K562 (cell line): Measurements from ENCODE around the gene GRIN2A. TPM values are rescaled to one million over a fixed set of nuclear protein-coding genes. Genes with fewer than 3 reads are reported as not detected.

Source experiments
- ATAC-seq: fragments of 200-7000 bp; cut with Tn5 transposase; 3 replicates; pipeline ENCODE4 v1.9.1; 2020; ENCODE audit warnings: moderate library complexity
- BruUV-seq: library from RNA; stranded (reverse); fragments of 400-500 nt; replicated peaks from 2 replicates; lab custom pipeline; 2021; lab: Mats Ljungman, UMichigan
- CTCF ChIA-PET: fragments of 300-600 bp; formaldehyde crosslinking; extraction: SDS; loops from one replicate; lab custom pipeline; 2021; ENCODE audit warnings: low intra/inter-chr PET ratio; lab: Yijun Ruan, JAX
- POLR2A ChIA-PET: fragments of 300-600, 350-650 bp; sonication (Branson Sonifier 250); formaldehyde crosslinking; extraction: SDS; loops from one replicate; lab custom pipeline; 2021; ENCODE audit warnings: antibody characterized with exemption, inconsistent platforms; lab: Yijun Ruan, JAX
- DNase-seq, 4 experiments: peaks; one replicate each; pipeline versions ENCODE4 v3.0.0 to v3.0.0-alpha.2; 2011 to 2018; ENCODE audit warnings: low spot score in 3 of 4, mixed read lengths in 3 of 4; ENCODE audit errors: extremely low read depth in 1 of 4
- FAIRE-seq: peaks from 2 replicates; lab custom pipeline; 2011; peaks lifted over from hg19 to GRCh38; lab: Jason Lieb, UNC
- H2AFZ ChIP-seq: 2 replicates; pipeline ENCODE4 v1.6.0; 2011; ENCODE audit warnings: low read depth, low read length, control low read depth, inconsistent platforms
- H3K27ac ChIP-seq: fragments of 200-600 bp; 3 replicates; pipeline ENCODE4 v1.8.0; 2011; ENCODE audit warnings: low read depth, mild to moderate bottlenecking, control low read depth, inconsistent platforms, low read length, moderate library complexity, mixed read lengths; ENCODE audit errors: extremely low read depth
- H3K27me3 ChIP-seq, 2 experiments: fragments of 300-600 bp in 1 of 2; 2 replicates in 1 of 2; 3 replicates in 1 of 2; pipeline versions ENCODE4 v1.6.0 to v1.8.0; 2011; ENCODE audit warnings: inconsistent platforms in 2 of 2, low read length in 2 of 2, mild to moderate bottlenecking in 1 of 2, mixed read lengths in 1 of 2, moderate library complexity in 1 of 2; ENCODE audit not compliant: control insufficient read depth in 2 of 2, insufficient read depth in 2 of 2
- H3K36me3 ChIP-seq: fragments of 300-600 bp; 3 replicates; pipeline ENCODE4 v1.8.0; 2011; ENCODE audit warnings: mild to moderate bottlenecking, low read length, inconsistent platforms; ENCODE audit not compliant: control insufficient read depth, insufficient read depth
- H3K4me1 ChIP-seq, 2 experiments: fragments of 200-600 bp in 1 of 2; replicated peaks in 1 of 2; 2 replicates in 1 of 2; 3 replicates in 1 of 2; pipeline versions ENCODE4 v1.5.1 to v1.8.0; 2011; ENCODE audit warnings: inconsistent platforms in 2 of 2, low read length in 2 of 2, mild to moderate bottlenecking in 1 of 2, mixed read lengths in 1 of 2, moderate library complexity in 1 of 2; ENCODE audit not compliant: control insufficient read depth in 2 of 2, insufficient read depth in 2 of 2
- H3K4me2 ChIP-seq: 2 replicates; pipeline ENCODE4 v1.6.1; 2011; ENCODE audit warnings: low read length, control low read depth, inconsistent platforms, mixed read lengths; ENCODE audit not compliant: insufficient read depth
- H3K4me3 ChIP-seq: fragments of 200-600 bp; sonication (generic), shearing (Covaris generic); 2 replicates; pipeline ENCODE4 v1.5.1; 2016; ENCODE audit warnings: control low read depth, inconsistent platforms
- H3K79me2 ChIP-seq: fragments of 200-600 bp; 3 replicates; pipeline ENCODE4 v1.8.0; 2011; ENCODE audit warnings: low read length, inconsistent platforms; ENCODE audit not compliant: control insufficient read depth, insufficient read depth
- H3K9ac ChIP-seq, 2 experiments: 2 replicates each; pipeline versions ENCODE4 v1.6.0 to v1.6.1; 2011; ENCODE audit warnings: low read depth in 2 of 2, low read length in 2 of 2, control low read depth in 1 of 2, inconsistent platforms in 1 of 2, mild to moderate bottlenecking in 1 of 2, mixed read lengths in 1 of 2; ENCODE audit not compliant: insufficient read depth in 1 of 2
- H3K9me1 ChIP-seq: one replicate; pipeline ENCODE4 v1.6.0; 2011; ENCODE audit warnings: inconsistent platforms, mild to moderate bottlenecking, low read length, moderate library complexity; ENCODE audit not compliant: control insufficient read depth, insufficient read depth
- H3K9me3 ChIP-seq: replicated peaks from 2 replicates; pipeline ENCODE4 v1.5.1; 2011; ENCODE audit warnings: low read depth, low read length, inconsistent platforms; ENCODE audit not compliant: control insufficient read depth, insufficient read depth
- H4K20me1 ChIP-seq: replicated peaks from 2 replicates; pipeline ENCODE4 v1.6.1; 2011; ENCODE audit warnings: low read length, inconsistent platforms, mixed read lengths; ENCODE audit not compliant: control insufficient read depth, insufficient read depth
- BCOR ChIP-seq: fragments of 450-650 bp; IDR thresholded peaks from 2 replicates; pipeline ENCODE4 v1.6.1; 2016
- CGGBP1 ChIP-seq: fragments of 250-450 bp; sonication (Bioruptor Pico); IDR thresholded peaks from 2 replicates; pipeline ENCODE4 v1.9.0; 2021; ENCODE audit warnings: mild to moderate bottlenecking
- CHD4 ChIP-seq: fragments of 200-600 bp; sonication (generic); IDR thresholded peaks from 3 replicates; pipeline ENCODE4 v1.6.1; 2012; ENCODE audit warnings: low read depth, mild to moderate bottlenecking, mixed read lengths, low read length, inconsistent platforms; ENCODE audit not compliant: insufficient read depth, insufficient replicate concordance, poor library complexity, severe bottlenecking
- CTCFL ChIP-seq: IDR thresholded peaks from 2 replicates; pipeline ENCODE4 v1.6.1; 2011; ENCODE audit warnings: borderline replicate concordance, low read depth, mild to moderate bottlenecking, moderate library complexity, low read length; ENCODE audit not compliant: insufficient read depth, poor library complexity, severe bottlenecking
- EP300 ChIP-seq: IDR thresholded peaks from 2 replicates; pipeline ENCODE4 v1.6.1; 2012; ENCODE audit warnings: low read length, improper control_type of control experiment
- MITF ChIP-seq: IDR thresholded peaks from 2 replicates; pipeline ENCODE4 v1.6.1; 2014; ENCODE audit warnings: antibody characterized with exemption
- NKRF ChIP-seq: fragments of 450-650 bp; IDR thresholded peaks from 2 replicates; pipeline ENCODE4 v1.6.1; 2016; ENCODE audit warnings: borderline replicate concordance
- NR2C1 ChIP-seq, 2 experiments: fragments of 450-650 bp; IDR thresholded peaks; 2 replicates each; pipeline ENCODE4 v1.6.1; 2017; ENCODE audit warnings: mild to moderate bottlenecking in 2 of 2, antibody characterized with exemption in 1 of 2, inconsistent platforms in 1 of 2, missing compliant biosample characterization in 1 of 2, missing genetic modification characterization in 1 of 2
- PYGO2 ChIP-seq: fragments of 450-650 bp; IDR thresholded peaks from 2 replicates; pipeline ENCODE4 v1.6.1; 2016; ENCODE audit warnings: mild to moderate bottlenecking, missing genetic modification characterization, moderate library complexity, missing compliant biosample characterization
- ZKSCAN8 ChIP-seq: fragments of 200-800 bp; sonication (Bioruptor generic); IDR thresholded peaks from 2 replicates; pipeline ENCODE4 v1.6.1; 2016; ENCODE audit warnings: missing genetic modification characterization, missing compliant biosample characterization
- WGBS: fragments of 100-300 bp; shearing (Covaris generic); methylation state at CpG from one replicate; pipeline ENCODE4 v1.1.6; 2016; ENCODE audit warnings: low coverage, mixed read lengths; ENCODE audit not compliant: insufficient coverage; ENCODE audit errors: missing lambda C conversion rate; 5-methylcytosine and 5-hydroxymethylcytosine counted together
- in situ Hi-C: fragments of 300-500 bp; cut with MboI; formaldehyde crosslinking; loops from 4 replicates; pipeline ENCODE4 v1.15.0; 2018; ENCODE audit warnings: inconsistent platforms, mixed read lengths
- intact Hi-C: fragments of 100-400 bp; cut with micrococcal nuclease; formaldehyde crosslinking; loops from 2 replicates; pipeline ENCODE4 v1.14.2; 2022
- polyA plus RNA-seq, 8 experiments: library from polyadenylated mRNA; depleted of rRNA in 4 of 8; stranded (reverse) in 5 of 8; unstranded in 3 of 8; fragments of >200 nt; fragmentation: Nextera tagmentation in 2 of 8; fragmentation: Illumina TruSeq in 1 of 8; extraction: Ambion mirVana in 2 of 8; extraction: Trizol in 1 of 8; gene quantifications; 2 replicates each; pipeline versions ENCODE4 v1.2.1 to v1.2.3, GENCODE V29; 2011 to 2014; ENCODE audit warnings: inconsistent platforms in 1 of 8, missing spikeins in 1 of 8
- total RNA-seq, 7 experiments: library from RNA; depleted of rRNA in 6 of 7; stranded (reverse); fragments of >200 nt in 6 of 7; fragmentation: Illumina TruSeq in 2 of 7; extraction: Trizol in 2 of 7; gene quantifications; 2 replicates each; pipeline versions ENCODE4 v1.2.1 to v1.2.3, GENCODE V29; 2011 to 2021; ENCODE audit warnings: low replicate concordance in 1 of 7
- TF ChIP-seq, protein P1 (sequence below): fragments of 200-800 bp; sonication (Bioruptor generic); IDR thresholded peaks from 2 replicates; pipeline ENCODE4 v1.6.1; 2017; ENCODE audit warnings: missing genetic modification characterization, missing compliant biosample characterization

Gene GRIN2A
- total and polyA plus RNA-seq, 9 of the 15 experiments (the other 6 are each of a cell fraction or from before 2014, with no cell fraction given) = not detected

GRCh38 chr16:9773289-9773688 is 408.9 kb downstream of the GRIN2A start:
- BruUV-seq = no TSS peak
- TF ChIP-seq PYGO2 (no peak), NKRF (no peak), CTCFL (no peak), CGGBP1 (CRISPR knock-in tag) (no peak), BCOR (no peak), MITF (no peak), EP300 (no peak), ZKSCAN8 (CRISPR knock-in tag) (no peak), NR2C1 (IDR thresholded peaks at IDR 0.05) (no peak), NR2C1 (tag; IDR thresholded peaks at IDR 0.05) (no peak), CHD4 (no peak)
- TF ChIP-seq, protein P1, sequence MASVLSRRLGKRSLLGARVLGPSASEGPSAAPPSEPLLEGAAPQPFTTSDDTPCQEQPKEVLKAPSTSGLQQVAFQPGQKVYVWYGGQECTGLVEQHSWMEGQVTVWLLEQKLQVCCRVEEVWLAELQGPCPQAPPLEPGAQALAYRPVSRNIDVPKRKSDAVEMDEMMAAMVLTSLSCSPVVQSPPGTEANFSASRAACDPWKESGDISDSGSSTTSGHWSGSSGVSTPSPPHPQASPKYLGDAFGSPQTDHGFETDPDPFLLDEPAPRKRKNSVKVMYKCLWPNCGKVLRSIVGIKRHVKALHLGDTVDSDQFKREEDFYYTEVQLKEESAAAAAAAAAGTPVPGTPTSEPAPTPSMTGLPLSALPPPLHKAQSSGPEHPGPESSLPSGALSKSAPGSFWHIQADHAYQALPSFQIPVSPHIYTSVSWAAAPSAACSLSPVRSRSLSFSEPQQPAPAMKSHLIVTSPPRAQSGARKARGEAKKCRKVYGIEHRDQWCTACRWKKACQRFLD (CRISPR knock-in tag) = no peak
- peaks cover 6 to 7% of the 10 kb centered on the region in 2 experiments; a peak in 4 of 5 replicates for H3K27me3 ChIP-seq
- no peak for ATAC-seq
- POLR2A ChIA-PET = no interaction called here
- no peaks in the 10 kb centered on the region for H3K36me3 ChIP-seq
- H3K4me3 ChIP-seq = no peak overlapping the region
- H3K27ac ChIP-seq = no peak overlapping the region
- no peak overlapping the region for H3K4me2 ChIP-seq
- no peaks in the 10 kb centered on the region for H3K4me1 ChIP-seq
- no peak overlapping the region for H2AFZ ChIP-seq
- CTCF ChIA-PET = no interaction called here
- no peak for FAIRE-seq
- no peaks in the 10 kb centered on the region for H3K79me2 ChIP-seq
- no peak overlapping the region for H3K9ac ChIP-seq
- no peaks in the 10 kb centered on the region for H4K20me1 ChIP-seq
- in situ Hi-C loops (no loop called here), intact Hi-C loops (no loop called here)
- WGBS = 6% methylated on average over 4 of the region's 4 CpGs
- H3K9me1 ChIP-seq = no peaks in the 10 kb centered on the region
- no peak for DNase-seq
- H3K9me3 ChIP-seq = no peaks in the 10 kb centered on the region
